ENCODE measurements around the gene ARHGEF16. TPM values are rescaled to one million over a fixed set of nuclear protein-coding genes. Genes with fewer than 3 reads are reported as not detected.

The ARHGEF16 gene
- total RNA-seq, 1 experiment from 2014 or later, result 17.2 TPM

DNA sequence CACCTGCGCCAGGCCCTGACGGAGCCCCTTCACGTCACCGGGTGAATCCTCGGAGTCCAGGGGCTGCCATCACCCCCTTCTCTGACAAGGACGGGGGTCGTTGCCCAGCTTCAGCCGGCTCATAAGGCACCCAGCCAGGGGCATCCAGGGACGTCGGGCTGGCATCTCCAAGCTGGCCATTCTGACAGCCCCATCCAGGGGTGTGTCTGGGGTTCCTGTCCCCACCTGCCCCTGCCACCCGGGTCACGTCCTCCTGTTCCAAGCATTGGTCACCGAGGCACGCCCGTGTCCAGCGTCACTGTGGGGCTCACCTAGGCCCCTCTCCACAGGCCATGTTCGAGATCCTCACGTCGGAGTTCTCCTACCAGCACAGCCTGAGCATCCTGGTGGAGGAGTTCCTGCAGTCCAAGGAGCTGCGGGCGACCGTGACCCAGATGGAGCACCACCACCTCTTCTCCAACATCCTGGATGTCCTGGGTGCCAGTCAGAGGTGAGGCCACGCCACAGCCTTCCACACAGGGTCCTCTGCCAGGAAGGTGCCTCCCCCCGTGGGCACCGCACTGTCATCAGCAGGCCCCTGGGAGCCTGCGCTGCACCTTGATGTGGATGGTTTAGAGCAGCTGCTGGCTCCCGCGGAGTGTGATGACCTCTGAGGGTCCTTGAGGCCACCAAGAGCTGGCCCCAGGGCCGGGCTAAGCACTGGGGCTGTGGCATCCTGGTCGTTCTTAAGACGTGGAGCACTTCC, 14.8 kb downstream of the ARHGEF16 start (continued):
- TF ChIP-seq RORB (CRISPR knock-in tag; IDR thresholded peaks at IDR 0.05), result no peak

- ChIA-PET POLR2A (no interaction called here), CTCF (interaction anchor here (1.1 to 1.8 kb wide), 2 partner anchors 17 to 21 kb away, joined by 5 to 13 read pairs; no protein-coding TSS in a partner anchor)
- Mint-ChIP-seq H3K9me3 (no peaks in the 10 kb centered on the region), H3K4me1 (peaks cover 17% of the 10 kb centered on the region), H3K36me3 (peaks cover 11% of the 10 kb centered on the region; the same call in 1 of the 2 replicates), H3K4me3 (no peak overlapping the region), H3K27me3 (ENCODE audit: low read depth) (no peaks in the 10 kb centered on the region), H3K27ac (peak overlapping the region; percentile 87)
- DNase-seq (ENCODE audit: low spot score), result peak; percentile 6
- no peak for ATAC-seq
- no peak for TF ChIP-seq ZNF263 (CRISPR knock-in tag; IDR thresholded peaks at IDR 0.05; ENCODE audit: low read depth)
- no peak for TF ChIP-seq HMGXB4 (CRISPR knock-in tag; IDR thresholded peaks at IDR 0.05)
- no peak for TF ChIP-seq TCF7 (CRISPR knock-in tag; IDR thresholded peaks at IDR 0.05; ENCODE audit: low read depth)
- no peak for TF ChIP-seq HMGA2 (CRISPR knock-in tag; IDR thresholded peaks at IDR 0.05)
- TF ChIP-seq, protein P1, sequence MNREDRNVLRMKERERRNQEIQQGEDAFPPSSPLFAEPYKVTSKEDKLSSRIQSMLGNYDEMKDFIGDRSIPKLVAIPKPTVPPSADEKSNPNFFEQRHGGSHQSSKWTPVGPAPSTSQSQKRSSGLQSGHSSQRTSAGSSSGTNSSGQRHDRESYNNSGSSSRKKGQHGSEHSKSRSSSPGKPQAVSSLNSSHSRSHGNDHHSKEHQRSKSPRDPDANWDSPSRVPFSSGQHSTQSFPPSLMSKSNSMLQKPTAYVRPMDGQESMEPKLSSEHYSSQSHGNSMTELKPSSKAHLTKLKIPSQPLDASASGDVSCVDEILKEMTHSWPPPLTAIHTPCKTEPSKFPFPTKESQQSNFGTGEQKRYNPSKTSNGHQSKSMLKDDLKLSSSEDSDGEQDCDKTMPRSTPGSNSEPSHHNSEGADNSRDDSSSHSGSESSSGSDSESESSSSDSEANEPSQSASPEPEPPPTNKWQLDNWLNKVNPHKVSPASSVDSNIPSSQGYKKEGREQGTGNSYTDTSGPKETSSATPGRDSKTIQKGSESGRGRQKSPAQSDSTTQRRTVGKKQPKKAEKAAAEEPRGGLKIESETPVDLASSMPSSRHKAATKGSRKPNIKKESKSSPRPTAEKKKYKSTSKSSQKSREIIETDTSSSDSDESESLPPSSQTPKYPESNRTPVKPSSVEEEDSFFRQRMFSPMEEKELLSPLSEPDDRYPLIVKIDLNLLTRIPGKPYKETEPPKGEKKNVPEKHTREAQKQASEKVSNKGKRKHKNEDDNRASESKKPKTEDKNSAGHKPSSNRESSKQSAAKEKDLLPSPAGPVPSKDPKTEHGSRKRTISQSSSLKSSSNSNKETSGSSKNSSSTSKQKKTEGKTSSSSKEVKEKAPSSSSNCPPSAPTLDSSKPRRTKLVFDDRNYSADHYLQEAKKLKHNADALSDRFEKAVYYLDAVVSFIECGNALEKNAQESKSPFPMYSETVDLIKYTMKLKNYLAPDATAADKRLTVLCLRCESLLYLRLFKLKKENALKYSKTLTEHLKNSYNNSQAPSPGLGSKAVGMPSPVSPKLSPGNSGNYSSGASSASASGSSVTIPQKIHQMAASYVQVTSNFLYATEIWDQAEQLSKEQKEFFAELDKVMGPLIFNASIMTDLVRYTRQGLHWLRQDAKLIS (CRISPR knock-in tag; IDR thresholded peaks at IDR 0.05; ENCODE audit: borderline replicate concordance), result no peak
Observed at GRCh38 chr1:3469849-3470649, 15.6 kb downstream of the ARHGEF16 start.

DNA sequence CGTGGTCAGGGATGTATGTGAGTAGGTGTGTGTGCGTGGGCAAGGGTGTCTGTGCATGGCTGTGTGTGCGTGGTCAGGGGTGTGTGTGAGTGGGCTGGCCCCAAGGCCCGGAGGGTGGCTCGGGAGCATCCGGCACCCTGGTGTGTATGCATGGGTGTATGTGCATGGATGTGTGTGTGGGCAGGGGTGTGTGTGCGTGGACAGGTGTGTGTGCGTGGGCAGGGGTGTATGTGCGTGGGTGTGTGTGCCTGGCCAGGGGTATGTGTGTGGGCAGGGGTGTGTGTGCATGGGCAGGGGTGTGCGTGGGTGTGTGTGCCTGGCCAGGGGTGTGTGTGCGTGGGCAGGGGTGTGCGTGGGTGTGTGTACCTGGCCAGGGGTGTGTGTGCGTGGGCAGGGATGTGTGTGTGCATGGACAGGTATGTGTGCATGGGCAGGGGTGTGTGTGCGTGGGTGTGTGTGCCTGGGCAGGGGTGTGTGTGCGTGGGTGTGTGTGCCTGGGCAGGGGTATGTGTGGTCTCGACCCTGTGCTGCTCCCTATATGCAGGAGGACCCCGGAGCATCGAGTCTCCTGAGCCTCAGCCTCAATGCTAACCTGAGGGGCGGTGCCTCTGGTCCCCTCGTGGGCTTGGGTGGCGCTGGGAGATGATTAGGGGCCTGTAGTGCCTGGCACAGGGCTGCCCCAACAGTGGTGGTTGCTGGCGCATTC, 16.3 kb downstream of the ARHGEF16 start:
- Mint-ChIP-seq H3K27ac (peak overlapping the region; percentile 87), H3K4me1 (peaks cover 17% of the 10 kb centered on the region), H3K4me3 (no peak overlapping the region), H3K36me3 (peaks cover 11% of the 10 kb centered on the region; the same call in 1 of the 2 replicates), H3K9me3 (no peaks in the 10 kb centered on the region), H3K27me3 (ENCODE audit: low read depth) (no peaks in the 10 kb centered on the region)
- ChIA-PET POLR2A (interaction anchor here (0.7 to 1.6 kb wide), 5 partner anchors 8 to 18 kb away, joined by 3 to 11 read pairs (median 4); partner anchors contain the start of gene ARHGEF16), CTCF (interaction anchor here (0.8 to 4.1 kb wide), 22 partner anchors 8 to 549 kb away, joined by 3 to 165 read pairs (median 5); partner anchors contain the start of gene ARHGEF16)
- DNase-seq (ENCODE audit: low spot score) (peak; percentile 23), ATAC-seq (peak; percentile 23)
- no peak for TF ChIP-seq MYBL2 (CRISPR knock-in tag; IDR thresholded peaks at IDR 0.05)
- TF ChIP-seq, protein P2, sequence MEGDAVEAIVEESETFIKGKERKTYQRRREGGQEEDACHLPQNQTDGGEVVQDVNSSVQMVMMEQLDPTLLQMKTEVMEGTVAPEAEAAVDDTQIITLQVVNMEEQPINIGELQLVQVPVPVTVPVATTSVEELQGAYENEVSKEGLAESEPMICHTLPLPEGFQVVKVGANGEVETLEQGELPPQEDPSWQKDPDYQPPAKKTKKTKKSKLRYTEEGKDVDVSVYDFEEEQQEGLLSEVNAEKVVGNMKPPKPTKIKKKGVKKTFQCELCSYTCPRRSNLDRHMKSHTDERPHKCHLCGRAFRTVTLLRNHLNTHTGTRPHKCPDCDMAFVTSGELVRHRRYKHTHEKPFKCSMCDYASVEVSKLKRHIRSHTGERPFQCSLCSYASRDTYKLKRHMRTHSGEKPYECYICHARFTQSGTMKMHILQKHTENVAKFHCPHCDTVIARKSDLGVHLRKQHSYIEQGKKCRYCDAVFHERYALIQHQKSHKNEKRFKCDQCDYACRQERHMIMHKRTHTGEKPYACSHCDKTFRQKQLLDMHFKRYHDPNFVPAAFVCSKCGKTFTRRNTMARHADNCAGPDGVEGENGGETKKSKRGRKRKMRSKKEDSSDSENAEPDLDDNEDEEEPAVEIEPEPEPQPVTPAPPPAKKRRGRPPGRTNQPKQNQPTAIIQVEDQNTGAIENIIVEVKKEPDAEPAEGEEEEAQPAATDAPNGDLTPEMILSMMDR (IDR thresholded peaks at IDR 0.05), result no peak
- no peak for TF ChIP-seq CREB1 (CRISPR knock-in tag; IDR thresholded peaks at IDR 0.05)
- no peak for TF ChIP-seq EMX1 (CRISPR knock-in tag; IDR thresholded peaks at IDR 0.05)
- TF ChIP-seq PRRX2 (CRISPR knock-in tag; IDR thresholded peaks at IDR 0.05), result no peak
- no peak for TF ChIP-seq ZNF416 (CRISPR knock-in tag; IDR thresholded peaks at IDR 0.05)
- no peak for TF ChIP-seq SMAD3 (CRISPR knock-in tag; IDR thresholded peaks at IDR 0.05; ENCODE audit: borderline replicate concordance)
- TF ChIP-seq FOXK1 (CRISPR knock-in tag; IDR thresholded peaks at IDR 0.05), result no peak
- no peak for TF ChIP-seq ESRRA (CRISPR knock-in tag; IDR thresholded peaks at IDR 0.05; ENCODE audit: borderline replicate concordance)
- TF ChIP-seq NR2C2 (CRISPR knock-in tag; IDR thresholded peaks at IDR 0.05), result no peak
- TF ChIP-seq E2F1 (CRISPR knock-in tag; IDR thresholded peaks at IDR 0.05), result no peak
- no peak for TF ChIP-seq ZNF671 (CRISPR knock-in tag; IDR thresholded peaks at IDR 0.05)
- no peak for TF ChIP-seq NFE2L1 (CRISPR knock-in tag; IDR thresholded peaks at IDR 0.05)
- no peak for TF ChIP-seq ZBTB21 (CRISPR knock-in tag; IDR thresholded peaks at IDR 0.05; ENCODE audit: borderline replicate concordance)
- TF ChIP-seq ZNF396 (CRISPR knock-in tag; IDR thresholded peaks at IDR 0.05; ENCODE audit: borderline replicate concordance), result no peak

Measured in WTC11 (cell line).